Esophagus (tissue), 2 donors: ENCODE data around the gene CHRNA3. TPM values are rescaled to one million over a fixed set of nuclear protein-coding genes. Genes with fewer than 3 reads are reported as not detected.

ENCODE experiments used
- H3K27ac ChIP-seq, 2 donors: one replicate each; pipeline ENCODE4 v1.5.1; 2013; ENCODE audit warnings: low read depth in 2 of 2, mild to moderate bottlenecking in 2 of 2, inconsistent platforms in 1 of 2, low read length in 1 of 2, moderate library complexity in 1 of 2
- H3K27me3 ChIP-seq, 2 donors: one replicate each; pipeline ENCODE4 v1.6.1; 2013; ENCODE audit warnings: low read length in 2 of 2, control low read depth in 1 of 2, mild to moderate bottlenecking in 1 of 2; ENCODE audit not compliant: insufficient read depth in 2 of 2, control insufficient read depth in 1 of 2
- H3K36me3 ChIP-seq, 2 donors: one replicate each; pipeline ENCODE4 v1.6.1; 2013; ENCODE audit warnings: low read length in 1 of 2; ENCODE audit not compliant: control insufficient read depth in 2 of 2, insufficient read depth in 2 of 2
- H3K4me1 ChIP-seq, 2 donors: one replicate each; pipeline ENCODE4 v1.6.1; 2013; ENCODE audit warnings: low read length in 1 of 2; ENCODE audit not compliant: control insufficient read depth in 2 of 2, insufficient read depth in 2 of 2
- H3K4me3 ChIP-seq, 2 donors: one replicate each; pipeline ENCODE4 v1.5.1; 2013; ENCODE audit warnings: low read length in 2 of 2, mild to moderate bottlenecking in 2 of 2, low read depth in 1 of 2, moderate library complexity in 1 of 2
- H3K9me3 ChIP-seq, 2 donors: one replicate each; pipeline ENCODE4 v1.6.1; 2013; ENCODE audit warnings: mild to moderate bottlenecking in 2 of 2, low read depth in 1 of 2, low read length in 1 of 2, moderate library complexity in 1 of 2; ENCODE audit not compliant: control insufficient read depth in 2 of 2, insufficient read depth in 1 of 2
- WGBS, 2 donors: extraction: QIAGEN DNeasy Blood & Tissue Kit; methylation state at CpG; one replicate each; pipeline ENCODE4 v1.1.7; 2013; 5-methylcytosine and 5-hydroxymethylcytosine counted together
- polyA plus RNA-seq, 2 donors: library from polyadenylated mRNA; stranded (reverse); fragments of 200-250 nt; gene quantifications; one replicate each; pipeline ENCODE4 v1.2.3, GENCODE V29; 2013
- donor health status: healthy with polysubstance abuse.
- donor health status: Bipolar disorder and iron deficiency.

CHRNA3 gene
- polyA plus RNA-seq, 2 donors, result 0.07 TPM; not detected in 1

- Histone ChIP-seq H3K9me3 (peaks cover 0 to 2% of the 10 kb centered on the region in 2 donors), H3K36me3 (no peaks in the 10 kb centered on the region), H3K27ac (no peak overlapping the region), H3K4me3 (no peak overlapping the region), H3K27me3 (no peaks in the 10 kb centered on the region), H3K4me1 (peaks cover 2 to 3% of the 10 kb centered on the region in 2 donors)
- WGBS, 2 donors, result 80 to 86% methylated on average over 29 of the region's 29 CpGs
Observed at GRCh38 chr15:78629031-78629715, 8.4 kb upstream of the CHRNA3 start.

GRCh38 chr15:78628227-78628626, 7.4 kb upstream of the CHRNA3 start:
- H3K27ac ChIP-seq, result no peak overlapping the region
- 51 to 64% methylated on average over 6 of the region's 6 CpGs for WGBS, 2 donors

GRCh38 chr15:78627348-78627747, 6.6 kb upstream of the CHRNA3 start:
- H3K36me3 ChIP-seq, result no peaks in the 10 kb centered on the region
- H3K4me3 ChIP-seq, result no peak overlapping the region
- H3K27me3 ChIP-seq, result no peaks in the 10 kb centered on the region
- H3K27ac ChIP-seq, result no peak overlapping the region
- no peaks in the 10 kb centered on the region for H3K9me3 ChIP-seq
- WGBS, 2 donors, result 78 to 79% methylated on average over 8 of the region's 8 CpGs
- H3K4me1 ChIP-seq, result peaks cover 2 to 5% of the 10 kb centered on the region in 2 donors

More at GRCh38 chr15:78628227-78628626, 7.4 kb upstream of the CHRNA3 start:
- peaks cover 2 to 5% of the 10 kb centered on the region in 2 donors for H3K4me1 ChIP-seq
- no peaks in the 10 kb centered on the region for H3K27me3 ChIP-seq
- H3K9me3 ChIP-seq, result no peaks in the 10 kb centered on the region
- H3K36me3 ChIP-seq, result no peaks in the 10 kb centered on the region
- H3K4me3 ChIP-seq, result no peak overlapping the region

- H3K4me1 ChIP-seq, result peaks cover 2 to 5% of the 10 kb centered on the region in 2 donors
- no peaks in the 10 kb centered on the region for H3K36me3 ChIP-seq
- H3K27me3 ChIP-seq, result no peaks in the 10 kb centered on the region
- no peak overlapping the region for H3K4me3 ChIP-seq
- WGBS, 2 donors, result 71 to 76% methylated on average over 6 of the region's 6 CpGs
- no peaks in the 10 kb centered on the region for H3K9me3 ChIP-seq
- H3K27ac ChIP-seq, result no peak overlapping the region
Observed at GRCh38 chr15:78626381-78626995, 5.7 kb upstream of the CHRNA3 start.

- Histone ChIP-seq H3K27ac (peak overlapping the region in 1 of 2 donors; percentile 29), H3K36me3 (no peaks in the 10 kb centered on the region), H3K4me1 (peaks cover 5% of the 10 kb centered on the region in 2 donors), H3K9me3 (no peaks in the 10 kb centered on the region), H3K4me3 (no peak overlapping the region), H3K27me3 (peaks cover 0 to under 1% of the 10 kb centered on the region in 2 donors)
- WGBS, 2 donors, result 47 to 50% methylated on average over 12 of the region's 12 CpGs
Observed at GRCh38 chr15:78625606-78626280, 4.9 kb upstream of the CHRNA3 start.

GRCh38 chr15:78624651-78625590, 4.1 kb upstream of the CHRNA3 start:
- Histone ChIP-seq H3K9me3 (no peaks in the 10 kb centered on the region), H3K4me1 (peaks cover 6 to 8% of the 10 kb centered on the region in 2 donors), H3K4me3 (no peak overlapping the region), H3K36me3 (no peaks in the 10 kb centered on the region), H3K27me3 (peaks cover 0 to 9% of the 10 kb centered on the region in 2 donors), H3K27ac (no peak overlapping the region)
- WGBS, 2 donors, result 82 to 86% methylated on average over 17 of the region's 17 CpGs

- no peak overlapping the region for H3K27ac ChIP-seq
- no peaks in the 10 kb centered on the region for H3K9me3 ChIP-seq
- H3K27me3 ChIP-seq, result peaks cover 0 to 17% of the 10 kb centered on the region in 2 donors
- WGBS, 2 donors, result 84 to 91% methylated on average over 7 of the region's 7 CpGs
- H3K36me3 ChIP-seq, result no peaks in the 10 kb centered on the region
- no peak overlapping the region for H3K4me3 ChIP-seq
- peaks cover 6 to 11% of the 10 kb centered on the region in 2 donors for H3K4me1 ChIP-seq
Observed at GRCh38 chr15:78623786-78624497, 3.1 kb upstream of the CHRNA3 start.

- H3K27ac ChIP-seq, result no peak overlapping the region
- H3K36me3 ChIP-seq, result no peaks in the 10 kb centered on the region
- 79 to 82% methylated on average over 9 to 10 of the region's 10 CpGs for WGBS, 2 donors
- peaks cover 6 to 11% of the 10 kb centered on the region in 2 donors for H3K4me1 ChIP-seq
- no peaks in the 10 kb centered on the region for H3K9me3 ChIP-seq
- H3K27me3 ChIP-seq, result peaks cover 0 to 17% of the 10 kb centered on the region in 2 donors
- no peak overlapping the region for H3K4me3 ChIP-seq
Observed at GRCh38 chr15:78621810-78622402, 1.1 kb upstream of the CHRNA3 start.
